Measurements from ENCODE around the gene ICAM4. TPM values are rescaled to one million over a fixed set of nuclear protein-coding genes. Genes with fewer than 3 reads are reported as not detected.

Gene ICAM4
- total RNA-seq, 2 experiments from 2014 or later: 0.52 to 0.70 TPM

- no peak for ATAC-seq (ENCODE audit: poor library complexity)
- Mint-ChIP-seq H3K27ac (no peak overlapping the region), H3K36me3 (ENCODE audit: low read depth) (no peaks in the 10 kb centered on the region), H3K9me3 (no peaks in the 10 kb centered on the region), H3K4me3 (no peak overlapping the region), H3K4me1 (ENCODE audit: low read depth) (peaks cover 44% of the 10 kb centered on the region), H3K27me3 (peaks cover 67% of the 10 kb centered on the region)
- no peak overlapping the region for H3K4me3 ChIP-seq (ENCODE audit: low read length)
- peaks cover 61 to 66% of the 10 kb centered on the region in 2 experiments for H3K27me3 ChIP-seq (ENCODE audit: control insufficient read depth in 1 of 2, insufficient read depth in 2 of 2, low read length in 2 of 2)
- no peaks in the 10 kb centered on the region for H3K36me3 ChIP-seq (ENCODE audit: insufficient read depth, low read length)
- POLR2A ChIA-PET: no interaction called here
- H3K9me3 ChIP-seq (ENCODE audit: control insufficient read depth in 1 of 2, insufficient read depth in 1 of 2, low read length in 2 of 2): peaks cover 0 to 53% of the 10 kb centered on the region in 2 experiments
- peaks cover 68% of the 10 kb centered on the region for H3K4me1 ChIP-seq (ENCODE audit: insufficient read depth, low read length)
- intact Hi-C loops (cut with DNase I, micrococcal nuclease): no loop called here
- no peak overlapping the region for H3K27ac ChIP-seq (ENCODE audit: low read depth in 1 of 2, low read length in 2 of 2)
- TF ChIP-seq, protein P1, sequence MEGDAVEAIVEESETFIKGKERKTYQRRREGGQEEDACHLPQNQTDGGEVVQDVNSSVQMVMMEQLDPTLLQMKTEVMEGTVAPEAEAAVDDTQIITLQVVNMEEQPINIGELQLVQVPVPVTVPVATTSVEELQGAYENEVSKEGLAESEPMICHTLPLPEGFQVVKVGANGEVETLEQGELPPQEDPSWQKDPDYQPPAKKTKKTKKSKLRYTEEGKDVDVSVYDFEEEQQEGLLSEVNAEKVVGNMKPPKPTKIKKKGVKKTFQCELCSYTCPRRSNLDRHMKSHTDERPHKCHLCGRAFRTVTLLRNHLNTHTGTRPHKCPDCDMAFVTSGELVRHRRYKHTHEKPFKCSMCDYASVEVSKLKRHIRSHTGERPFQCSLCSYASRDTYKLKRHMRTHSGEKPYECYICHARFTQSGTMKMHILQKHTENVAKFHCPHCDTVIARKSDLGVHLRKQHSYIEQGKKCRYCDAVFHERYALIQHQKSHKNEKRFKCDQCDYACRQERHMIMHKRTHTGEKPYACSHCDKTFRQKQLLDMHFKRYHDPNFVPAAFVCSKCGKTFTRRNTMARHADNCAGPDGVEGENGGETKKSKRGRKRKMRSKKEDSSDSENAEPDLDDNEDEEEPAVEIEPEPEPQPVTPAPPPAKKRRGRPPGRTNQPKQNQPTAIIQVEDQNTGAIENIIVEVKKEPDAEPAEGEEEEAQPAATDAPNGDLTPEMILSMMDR (IDR thresholded peaks at IDR 0.05): no peak
- CTCF ChIA-PET: no interaction called here
- peak in 1 of 14 experiments; percentile 34 for DNase-seq
These were observed 7.6 kb downstream of the ICAM4 start for GRCh38 chr19:10294368-10294697.

DNA sequence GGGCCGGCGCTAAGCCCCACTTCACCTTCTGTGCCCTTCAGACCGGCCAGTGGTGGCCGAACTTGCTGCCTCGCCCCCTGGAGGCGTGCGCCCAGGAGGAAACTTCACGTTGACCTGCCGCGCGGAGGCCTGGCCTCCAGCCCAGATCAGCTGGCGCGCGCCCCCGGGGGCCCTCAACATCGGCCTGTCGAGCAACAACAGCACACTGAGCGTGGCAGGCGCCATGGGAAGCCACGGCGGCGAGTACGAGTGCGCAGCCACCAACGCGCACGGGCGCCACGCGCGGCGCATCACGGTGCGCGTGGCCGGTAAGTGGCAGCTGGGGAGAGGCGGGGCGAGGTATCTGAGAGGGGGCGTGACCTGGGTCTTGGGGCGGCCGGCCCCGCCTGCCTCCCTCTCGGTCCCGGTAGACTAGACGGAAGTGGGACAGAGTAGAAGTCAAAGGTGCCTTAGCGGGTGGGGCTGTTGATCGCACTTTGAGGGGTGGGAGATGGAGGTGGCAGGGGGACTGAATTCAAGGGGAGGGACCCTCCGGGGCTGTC is 8.6 kb downstream of the ICAM4 start:
- Mint-ChIP-seq H3K36me3 (ENCODE audit: low read depth) (no peaks in the 10 kb centered on the region), H3K27me3 (peaks cover 60% of the 10 kb centered on the region), H3K9me3 (no peaks in the 10 kb centered on the region), H3K27ac (no peak overlapping the region), H3K4me1 (ENCODE audit: low read depth) (peaks cover 38% of the 10 kb centered on the region), H3K4me3 (peak overlapping the region; percentile 81)
- H3K9me3 ChIP-seq (ENCODE audit: control insufficient read depth in 1 of 2, insufficient read depth in 1 of 2, low read length in 2 of 2): peaks cover 0 to 48% of the 10 kb centered on the region in 2 experiments
- ATAC-seq (ENCODE audit: poor library complexity): peak; percentile 71
- peak; percentile 44 to 89 (median 64) for DNase-seq
- H3K36me3 ChIP-seq (ENCODE audit: insufficient read depth, low read length): no peaks in the 10 kb centered on the region
- peak overlapping the region; percentile 57 for H3K4me3 ChIP-seq (ENCODE audit: low read length)
- TF ChIP-seq, protein P1 (IDR thresholded peaks at IDR 0.05): no peak
- peaks cover 58% of the 10 kb centered on the region for H3K4me1 ChIP-seq (ENCODE audit: insufficient read depth, low read length)
- ChIA-PET POLR2A (interaction anchor here (2.2 kb wide), 1 partner anchor 25 kb away, joined by 10 read pairs; the partner anchor contains the start of gene ICAM1), CTCF (interaction anchor here (1.5 kb wide), 1 partner anchor 26 kb away, joined by 6 read pairs; no protein-coding TSS in a partner anchor)
- peaks cover 53 to 56% of the 10 kb centered on the region in 2 experiments for H3K27me3 ChIP-seq (ENCODE audit: control insufficient read depth in 1 of 2, insufficient read depth in 2 of 2, low read length in 2 of 2)
- intact Hi-C loops (cut with DNase I, micrococcal nuclease): no loop called here
- no peak overlapping the region for H3K27ac ChIP-seq (ENCODE audit: low read depth in 1 of 2, low read length in 2 of 2)

DNA sequence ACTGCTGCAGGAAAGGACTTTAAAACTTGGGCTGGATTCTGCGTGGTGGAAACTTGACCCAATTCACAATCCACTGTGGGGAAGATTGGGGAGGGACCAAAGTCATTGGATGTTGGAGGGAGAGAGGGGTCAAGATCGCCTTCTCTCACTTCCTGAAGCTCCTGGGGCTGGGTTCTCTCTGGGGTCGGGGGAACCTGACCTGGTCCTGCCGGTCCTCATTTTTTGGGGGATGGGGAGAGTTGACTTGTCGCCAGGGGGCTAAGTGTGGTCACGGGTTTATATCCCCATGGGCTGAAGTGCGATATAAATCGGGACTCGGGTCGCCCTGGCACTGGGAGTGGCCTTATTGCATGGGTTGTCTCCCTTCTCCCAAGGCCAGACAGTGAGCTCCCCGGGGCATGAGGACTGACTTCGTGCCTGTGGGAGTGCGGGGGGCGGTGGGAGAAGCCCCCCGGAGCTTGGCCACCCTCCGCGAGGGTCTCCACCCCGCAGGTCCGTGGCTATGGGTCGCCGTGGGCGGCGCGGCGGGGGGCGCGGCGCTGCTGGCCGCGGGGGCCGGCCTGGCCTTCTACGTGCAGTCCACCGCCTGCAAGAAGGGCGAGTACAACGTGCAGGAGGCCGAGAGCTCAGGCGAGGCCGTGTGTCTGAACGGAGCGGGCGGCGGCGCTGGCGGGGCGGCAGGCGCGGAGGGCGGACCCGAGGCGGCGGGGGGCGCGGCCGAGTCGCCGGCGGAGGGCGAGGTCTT is 9.3 kb downstream of the ICAM4 start:
- POLR2A ChIA-PET: interaction anchor here (2.2 kb wide), 1 partner anchor 25 kb away, joined by 10 read pairs; the partner anchor contains the start of gene ICAM1

More for the DNA sequence above, 9.3 kb downstream of the ICAM4 start:
- intact Hi-C loops (cut with DNase I, micrococcal nuclease): no loop called here
- peaks cover 47 to 50% of the 10 kb centered on the region in 2 experiments for H3K27me3 ChIP-seq (ENCODE audit: control insufficient read depth in 1 of 2, insufficient read depth in 2 of 2, low read length in 2 of 2)
- peaks cover 51% of the 10 kb centered on the region for H3K4me1 ChIP-seq (ENCODE audit: insufficient read depth, low read length)
- peak overlapping the region; percentile 57 for H3K4me3 ChIP-seq (ENCODE audit: low read length)
- DNase-seq (peak in 1 of 14 experiments; percentile 27), ATAC-seq (ENCODE audit: poor library complexity) (no peak)
- Mint-ChIP-seq H3K36me3 (ENCODE audit: low read depth) (no peaks in the 10 kb centered on the region), H3K4me1 (ENCODE audit: low read depth) (peaks cover 31% of the 10 kb centered on the region), H3K27ac (no peak overlapping the region), H3K27me3 (peaks cover 53% of the 10 kb centered on the region), H3K9me3 (no peaks in the 10 kb centered on the region), H3K4me3 (peak overlapping the region; percentile 81)
- H3K27ac ChIP-seq (ENCODE audit: low read depth in 1 of 2, low read length in 2 of 2): no peak overlapping the region
- TF ChIP-seq, protein P1 (IDR thresholded peaks at IDR 0.05): no peak
- no peaks in the 10 kb centered on the region for H3K36me3 ChIP-seq (ENCODE audit: insufficient read depth, low read length)
- peaks cover 0 to 41% of the 10 kb centered on the region in 2 experiments for H3K9me3 ChIP-seq (ENCODE audit: control insufficient read depth in 1 of 2, insufficient read depth in 1 of 2, low read length in 2 of 2)
- CTCF ChIA-PET: interaction anchor here (1.5 kb wide), 1 partner anchor 27 kb away, joined by 6 read pairs; no protein-coding TSS in a partner anchor

Measured in CD4-positive, alpha-beta T cell (primary cell).